Fibroblast of skin of left quadriceps (primary cell): ENCODE data around the gene STUB1.

Experiments
- DNase-seq, 2 experiments: peaks; one replicate each; pipeline ENCODE4 v3.0.0-alpha.2; 2013; ENCODE audit warnings: low read depth in 2 of 2

STUB1 gene

GRCh38 chr16:724188-725040 lies 44.2 kb downstream of the STUB1 start:
- DNase-seq: no peak

- DNase-seq: no peak
Measured at GRCh38 chr16:725041-725376, 44.8 kb downstream of the STUB1 start.

DNA sequence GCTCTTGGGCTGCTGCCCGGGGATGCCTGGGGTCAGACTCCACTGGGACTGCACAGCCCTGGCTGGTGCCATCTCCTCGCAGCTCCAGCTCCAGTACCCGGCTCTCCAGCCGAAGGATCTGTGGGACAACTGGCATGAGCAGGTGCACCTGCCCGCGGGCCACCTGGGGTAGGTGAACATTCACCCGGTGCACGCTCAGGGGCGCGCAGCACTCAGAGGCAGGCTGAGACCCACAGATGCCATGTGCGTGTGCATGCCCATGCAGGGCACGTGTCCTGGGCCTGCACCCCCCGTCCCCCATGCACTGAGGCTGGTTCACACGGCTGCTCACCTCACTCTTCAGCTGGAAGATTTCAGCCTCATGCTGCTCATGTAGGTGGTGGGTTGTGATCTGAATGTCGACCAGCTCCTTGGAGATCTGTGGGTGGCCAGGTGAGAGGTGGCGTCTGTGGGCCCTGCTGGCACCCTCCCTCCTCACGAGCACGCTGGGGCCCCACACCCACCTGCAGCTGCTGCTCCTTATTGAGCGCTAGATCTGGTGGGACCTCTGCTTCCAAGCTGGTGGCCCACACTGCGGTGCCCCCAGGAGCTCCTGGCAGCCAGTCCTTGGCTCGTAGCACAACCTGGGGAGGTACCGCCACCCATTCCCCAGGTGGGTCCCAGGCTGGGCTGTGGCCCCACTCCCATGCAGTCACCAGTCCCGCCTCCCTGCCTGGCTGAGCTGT lies 45.4 kb downstream of the STUB1 start:
- DNase-seq: no peak

DNA sequence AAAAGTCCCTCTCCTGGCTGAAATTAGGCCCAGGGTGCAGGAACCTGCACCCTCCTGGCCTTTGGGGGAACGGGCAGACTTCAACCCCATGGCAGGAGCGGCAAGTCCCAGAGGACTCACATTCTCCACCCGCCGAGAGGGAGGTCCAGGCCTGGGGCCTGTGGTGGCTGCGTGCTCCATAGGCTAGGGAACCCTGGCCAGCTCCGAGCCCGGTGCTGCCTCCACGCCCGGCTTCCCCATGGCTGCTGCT lies 45.9 kb downstream of the STUB1 start:
- no peak for DNase-seq

DNA sequence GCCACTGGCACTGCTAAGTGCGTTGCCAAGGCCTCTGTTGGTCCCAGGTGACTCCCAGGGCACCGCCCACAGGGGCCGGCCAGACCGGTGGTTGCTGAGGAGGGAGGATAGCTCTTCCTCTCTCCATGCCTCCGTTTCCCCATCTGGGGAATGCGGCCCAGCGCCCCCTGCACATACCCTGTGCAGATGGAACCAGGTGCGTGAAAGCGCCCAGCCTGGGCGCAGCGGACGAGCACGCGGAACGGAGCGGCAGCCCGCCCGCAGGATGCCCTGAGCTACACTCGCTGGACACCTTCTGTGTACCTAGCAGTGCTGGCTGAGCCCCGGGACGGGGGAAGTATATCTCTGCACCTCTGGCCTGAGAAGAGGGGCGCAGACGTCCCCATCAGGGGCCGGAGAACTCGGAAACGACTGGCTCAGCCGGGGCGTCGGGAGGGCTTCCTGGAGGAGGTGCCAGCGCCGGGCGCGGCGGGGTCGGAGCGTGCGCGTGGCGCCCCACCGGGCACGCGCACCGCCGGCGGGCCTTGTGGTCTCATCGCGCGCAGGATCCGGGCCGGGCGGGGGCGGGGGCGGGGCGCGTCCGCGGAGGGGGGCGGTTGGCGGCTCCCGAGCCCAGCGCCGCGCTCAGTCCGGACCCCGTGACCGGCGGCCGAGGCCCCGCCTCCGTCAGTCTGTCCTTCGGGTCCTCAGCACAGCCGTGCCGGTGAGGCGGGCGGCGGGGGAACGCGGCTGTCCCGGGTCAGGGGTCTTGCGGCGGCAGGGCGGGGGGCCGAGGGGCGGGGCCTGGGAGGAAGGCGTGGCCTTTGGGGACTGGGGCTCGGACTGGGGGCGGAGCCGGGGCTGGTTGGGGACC lies 46.5 kb downstream of the STUB1 start, which contains the start of the genes CCDC78 and HAGHL:
Gene CCDC78, minus strand, starts transcription at position 6 of the 853 bp plus-strand sequence. CDS start 76 bp downstream, outside the sequence.
Gene HAGHL, plus strand, starts transcription at position 669 of the 853 bp plus-strand sequence. CDS start 404 bp downstream, outside the sequence.
- DNase-seq: no peak

- no peak for DNase-seq
Measured at GRCh38 chr16:727291-727977, 47.2 kb downstream of the STUB1 start.

GRCh38 chr16:728131-728889 lies 48.1 kb downstream of the STUB1 start:
- DNase-seq: no peak

- DNase-seq: no peak
Measured at GRCh38 chr16:728890-729744, 48.9 kb downstream of the STUB1 start.

- no peak for DNase-seq
Measured at GRCh38 chr16:729768-730665, 49.8 kb downstream of the STUB1 start.

DNA sequence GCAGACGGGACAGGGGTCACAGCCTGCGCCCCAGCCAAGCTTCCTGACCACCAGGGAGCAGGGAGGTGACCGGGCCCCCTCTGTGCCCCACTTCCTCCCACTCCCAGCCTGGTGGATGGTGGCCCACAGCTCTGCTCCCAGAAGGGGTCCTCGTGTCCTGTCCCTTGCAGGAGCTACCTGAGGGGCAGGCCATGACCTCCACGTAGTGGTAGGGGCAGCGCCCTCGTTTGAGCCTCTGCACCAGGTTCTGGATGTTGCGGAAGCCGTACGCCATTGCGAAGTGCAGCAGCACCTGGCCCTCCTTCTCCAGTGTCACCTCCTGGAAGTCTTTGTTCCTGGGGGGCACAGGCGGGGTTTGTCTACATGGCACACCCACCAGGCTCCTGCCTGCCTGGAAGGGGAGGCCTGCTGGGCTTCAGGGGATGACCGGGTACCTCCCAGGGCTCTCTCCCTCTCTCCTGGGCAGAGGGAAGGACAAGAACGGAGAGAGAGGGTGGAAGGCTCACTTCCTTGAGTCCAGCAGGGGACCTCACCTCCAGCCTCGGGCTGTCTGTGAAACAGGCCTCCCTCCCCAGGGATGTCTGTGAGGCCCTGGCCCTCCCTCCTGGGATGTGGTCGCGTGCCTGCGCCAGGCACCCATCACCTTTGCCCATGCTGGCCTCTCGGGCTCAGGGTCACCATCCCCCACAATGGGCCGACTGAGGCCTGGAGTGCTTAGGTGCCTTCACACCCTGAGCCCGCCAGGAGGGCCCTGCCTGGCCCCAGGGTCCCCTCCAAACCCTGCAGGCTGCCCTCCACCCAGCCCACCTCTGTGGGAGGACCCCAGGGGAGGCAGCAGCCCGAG lies 50.7 kb downstream of the STUB1 start:
- DNase-seq: no peak

DNA sequence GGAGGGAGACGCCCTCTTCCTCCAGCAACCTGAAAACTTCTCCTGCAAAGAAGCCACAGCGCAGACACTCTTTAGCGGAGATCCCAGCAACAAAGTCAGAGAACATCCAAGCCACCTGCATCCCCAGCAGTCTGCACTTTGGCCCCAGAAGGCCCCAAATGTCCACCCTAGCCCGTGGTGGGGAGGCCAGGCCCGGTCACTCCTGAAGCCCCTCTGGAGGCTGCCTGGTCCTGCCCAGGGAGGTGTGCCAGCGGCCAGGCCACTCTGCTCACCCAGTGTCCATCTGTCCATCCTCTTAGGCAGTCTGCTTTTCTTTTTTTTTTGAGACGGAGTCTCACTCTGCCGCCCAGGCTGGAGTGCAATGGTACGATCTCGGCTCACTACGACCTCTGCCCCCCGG lies 52.1 kb downstream of the STUB1 start:
- no peak for DNase-seq
